ENCODE measurements around the gene P2RY8.
"Not testable (repeated sequence)": the region's sequence is repeated elsewhere in the genome, so short reads cannot be mapped to it uniquely, and the experiment has no call there.

The P2RY8 gene

DNA sequence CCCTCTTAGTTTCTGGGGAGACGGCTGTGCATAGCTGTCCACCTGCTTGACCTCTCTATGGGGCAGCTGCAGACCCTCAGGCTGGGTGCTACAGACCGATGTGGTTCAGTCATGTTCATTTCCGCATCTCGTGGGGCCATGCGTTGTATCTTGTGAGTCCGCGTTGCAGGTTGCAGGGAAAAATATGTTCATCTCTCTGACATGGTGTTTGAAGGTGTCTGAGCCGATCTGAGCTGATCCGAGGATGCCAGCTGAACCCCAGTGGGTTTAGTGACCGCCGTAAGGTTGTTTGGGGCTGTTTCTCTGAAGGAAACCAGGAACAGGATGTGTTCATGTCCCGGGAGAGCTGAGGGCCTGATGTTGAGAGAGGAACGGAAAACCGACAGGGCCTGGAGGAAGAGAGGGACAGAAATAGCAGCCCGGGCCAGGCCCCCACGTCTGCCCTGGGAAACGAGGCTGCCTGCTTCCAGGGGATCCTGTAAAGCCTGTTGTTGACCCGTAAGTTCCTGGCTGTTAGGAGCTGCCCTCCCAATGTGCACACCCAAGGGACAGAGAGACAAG lies 9.8 kb upstream of the P2RY8 start:
- no peak for FAIRE-seq
- no peak for DNase-seq (ENCODE audit: extremely low spot score, insufficient read length, low read depth)

DNA sequence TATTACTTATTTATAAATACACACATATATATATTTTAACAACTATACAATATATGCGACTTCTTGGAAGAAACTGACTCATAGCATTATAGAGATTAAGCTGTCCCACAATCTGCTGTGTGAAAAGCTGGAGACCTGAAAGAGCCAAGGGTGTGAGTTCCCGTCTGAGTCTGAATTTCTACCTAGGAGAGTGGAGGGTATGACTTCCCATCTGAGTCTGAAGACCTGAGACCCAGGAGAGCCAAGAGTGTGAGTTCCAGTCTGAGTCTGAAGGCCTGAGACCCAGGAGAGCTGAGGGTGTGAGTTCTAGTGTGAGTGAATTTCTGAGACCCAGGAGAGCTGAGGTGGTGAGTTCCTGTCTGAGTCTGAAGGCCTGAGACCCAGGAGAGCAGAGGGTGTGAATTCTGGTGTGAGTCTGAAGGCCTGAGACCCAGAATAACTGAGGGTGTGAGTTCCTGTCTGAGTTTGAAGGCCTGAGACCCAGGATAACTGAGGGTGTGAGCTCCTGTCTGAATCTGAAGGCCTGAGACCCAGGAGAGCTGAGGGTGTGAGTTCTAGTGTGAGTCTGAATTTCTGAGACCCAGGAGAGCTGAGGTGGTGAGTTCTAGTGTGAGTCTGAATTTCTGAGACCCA lies 8.9 kb upstream of the P2RY8 start:
- DNase-seq (ENCODE audit: extremely low spot score, insufficient read length, low read depth), result no peak
- no peak for FAIRE-seq

DNA sequence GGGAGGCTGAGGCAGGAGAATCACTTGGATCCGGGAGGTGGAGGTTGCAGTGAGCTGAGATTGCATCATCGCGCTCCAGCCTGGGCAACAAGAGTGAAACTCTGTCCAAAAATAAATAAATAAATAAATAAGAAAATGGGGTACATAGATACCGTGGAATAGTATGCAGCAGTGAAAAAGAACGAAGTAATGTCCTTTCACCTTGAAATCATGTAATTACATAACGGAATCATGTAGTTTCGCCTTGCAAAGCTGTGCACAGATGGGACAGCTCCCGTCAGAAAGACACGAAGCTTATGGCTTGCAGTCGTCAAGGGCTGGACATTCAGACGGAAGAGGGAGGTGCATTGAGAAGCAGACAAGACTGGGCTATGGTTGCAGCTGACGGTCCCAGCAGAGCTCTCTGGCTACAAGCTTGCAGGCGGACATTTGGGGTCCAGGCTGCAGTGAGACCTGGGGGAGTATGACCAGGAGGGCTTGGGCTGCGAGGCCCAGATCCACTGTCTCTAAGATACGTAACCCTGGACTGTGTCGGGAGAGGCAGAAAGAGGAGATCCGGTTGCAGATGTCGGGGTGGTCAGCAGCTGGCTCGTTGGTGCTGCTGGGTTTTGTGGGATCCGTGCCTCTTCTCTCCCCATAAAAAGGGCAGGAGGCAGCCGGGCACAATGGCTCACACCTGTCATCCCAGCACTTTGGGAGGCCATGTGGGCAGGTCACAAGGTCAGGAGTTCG lies 6.2 kb upstream of the P2RY8 start:
- DNase-seq (ENCODE audit: extremely low spot score, insufficient read length, low read depth) (no peak), FAIRE-seq (no peak)

DNA sequence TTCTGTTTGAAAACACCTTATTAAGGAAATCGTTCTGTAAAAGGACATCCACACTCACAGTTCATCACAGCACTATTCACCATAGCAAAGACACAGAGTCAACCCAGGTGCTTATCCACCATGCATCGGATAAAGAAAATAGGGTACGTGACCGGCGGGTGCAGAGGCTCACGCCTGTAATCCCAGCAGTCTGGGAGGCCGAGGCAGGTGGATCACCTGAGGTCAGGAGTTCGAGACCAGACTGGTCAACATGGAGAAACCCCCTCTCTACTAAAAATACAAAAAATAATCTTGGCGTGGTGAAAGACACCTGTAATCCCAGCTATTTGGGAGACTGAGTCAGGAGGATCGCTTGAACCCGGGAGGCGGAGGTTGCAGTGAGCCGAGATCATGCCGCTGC lies 2.2 kb upstream of the P2RY8 start:
- not testable (repeated sequence) for DNase-seq (ENCODE audit: extremely low spot score, insufficient read length, low read depth); FAIRE-seq

DNA sequence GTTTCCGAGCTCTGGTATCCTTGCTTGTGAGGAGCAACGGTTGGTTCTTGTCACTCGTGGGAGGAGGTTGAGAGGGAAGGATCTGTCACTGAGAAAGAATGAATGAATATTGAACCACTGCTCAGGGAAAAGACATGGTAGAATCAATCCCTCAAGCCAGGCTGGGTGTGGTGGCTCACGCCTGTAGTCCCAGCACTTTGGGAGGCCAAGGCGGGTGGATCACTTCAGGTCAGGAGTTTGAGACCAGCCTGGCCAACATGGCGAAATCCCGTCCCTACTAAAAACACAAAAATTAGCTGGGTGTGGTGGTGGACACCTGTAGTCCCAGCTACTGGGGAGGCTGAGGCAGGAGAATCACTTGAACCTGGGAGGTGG lies 718 bp upstream of the P2RY8 start:
- DNase-seq (ENCODE audit: extremely low spot score, insufficient read length, low read depth); FAIRE-seq: not testable (repeated sequence)

DNA sequence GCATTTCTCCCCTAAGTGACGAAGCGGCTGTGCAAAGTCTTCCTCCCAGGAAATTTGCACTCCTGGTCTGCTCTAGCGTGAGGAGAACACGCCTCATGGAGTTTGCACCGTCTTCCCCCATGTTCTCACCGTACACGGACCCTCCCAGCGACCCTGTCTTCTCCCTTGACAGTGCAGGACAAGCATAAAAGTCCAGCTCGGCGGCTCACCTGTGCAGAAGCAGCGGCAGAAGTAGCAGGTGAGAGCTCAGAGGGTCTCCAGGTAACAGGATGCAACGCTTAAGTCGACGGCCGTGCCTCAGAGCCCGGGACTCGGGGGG lies 314 bp downstream of the P2RY8 start:
- FAIRE-seq (no peak), DNase-seq (ENCODE audit: extremely low spot score, insufficient read length, low read depth) (no peak)

DNA sequence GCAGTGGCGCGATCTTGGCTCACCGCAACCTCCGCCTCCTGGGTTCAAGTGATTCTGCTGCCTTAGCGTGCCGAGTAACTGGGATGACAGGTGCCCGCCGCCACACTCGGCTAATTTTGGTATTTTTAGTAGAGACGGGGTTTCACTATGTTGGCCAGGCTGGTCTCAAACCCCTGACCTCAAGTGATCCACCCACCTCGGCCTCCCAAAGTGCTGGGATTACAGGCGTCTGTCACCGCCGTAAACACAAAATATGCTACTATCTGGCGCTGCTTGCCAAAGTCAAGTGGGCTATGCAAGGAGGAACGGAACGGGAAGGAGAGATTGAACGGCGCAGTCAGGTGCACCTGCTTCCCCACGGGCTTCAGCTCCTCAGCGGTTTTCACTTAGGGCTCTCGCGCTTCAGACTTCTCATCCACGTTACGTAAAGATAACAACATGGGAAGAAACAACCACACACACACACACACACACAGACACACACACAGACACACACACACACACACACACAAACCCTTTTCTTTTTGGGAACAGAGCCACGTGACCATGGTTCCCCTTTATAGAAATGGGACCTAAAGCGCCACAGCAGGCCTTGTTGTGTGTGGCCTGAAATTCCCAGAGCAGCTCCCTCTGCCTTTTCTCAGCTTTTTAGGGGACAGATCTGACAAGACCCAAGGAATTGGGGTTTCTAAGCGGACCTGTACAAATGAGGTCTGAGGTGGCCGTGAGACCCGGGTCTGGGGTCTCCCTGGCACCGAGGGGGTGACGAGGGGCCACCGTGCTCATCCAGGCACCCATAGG lies 1.5 kb downstream of the P2RY8 start:
- DNase-seq (ENCODE audit: extremely low spot score, insufficient read length, low read depth) (no peak), FAIRE-seq (no peak)

DNA sequence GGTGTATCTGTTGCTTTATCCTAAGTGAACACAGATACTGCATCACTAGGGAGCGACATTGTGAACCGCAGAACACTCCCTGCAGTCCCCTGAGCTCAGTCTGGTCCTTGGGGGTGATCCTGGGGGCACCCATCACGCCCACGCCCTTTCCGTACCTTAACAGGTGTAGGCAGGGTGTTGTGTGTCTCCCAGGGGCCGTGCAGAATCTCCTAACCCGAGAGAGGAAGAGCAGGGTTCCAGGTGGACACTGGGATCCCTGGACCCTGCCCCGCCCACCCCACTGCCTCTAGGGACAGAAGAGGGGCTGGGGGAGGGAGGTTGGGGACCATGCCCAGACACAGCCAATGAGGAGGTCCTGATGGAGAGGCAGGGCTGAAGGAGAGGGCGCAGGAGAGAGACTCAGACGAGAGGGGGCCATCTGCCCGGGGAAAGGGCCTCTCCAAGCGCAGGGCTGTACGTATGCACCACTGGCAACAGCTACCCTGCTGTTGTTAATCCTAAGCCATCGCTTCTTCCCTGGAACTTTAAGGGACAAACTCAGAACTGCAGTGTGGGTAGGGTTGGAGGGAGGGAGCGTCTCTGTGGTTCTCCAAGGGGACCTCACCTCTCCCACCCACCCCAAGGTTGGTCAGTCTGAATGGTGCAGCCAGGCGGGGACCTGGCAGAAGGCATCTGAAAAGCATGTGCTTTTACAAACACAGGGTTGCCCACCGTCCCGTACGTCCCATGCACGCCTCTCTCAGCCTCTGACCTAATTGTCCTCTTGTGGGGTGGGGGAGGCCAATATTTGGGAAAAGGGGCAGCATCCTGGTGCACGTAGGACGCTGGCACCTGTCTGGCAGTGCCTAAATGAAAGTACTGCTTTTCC lies 2.5 kb downstream of the P2RY8 start:
- DNase-seq (ENCODE audit: extremely low spot score, insufficient read length, low read depth) (no peak), FAIRE-seq (peak; percentile 71)

DNA sequence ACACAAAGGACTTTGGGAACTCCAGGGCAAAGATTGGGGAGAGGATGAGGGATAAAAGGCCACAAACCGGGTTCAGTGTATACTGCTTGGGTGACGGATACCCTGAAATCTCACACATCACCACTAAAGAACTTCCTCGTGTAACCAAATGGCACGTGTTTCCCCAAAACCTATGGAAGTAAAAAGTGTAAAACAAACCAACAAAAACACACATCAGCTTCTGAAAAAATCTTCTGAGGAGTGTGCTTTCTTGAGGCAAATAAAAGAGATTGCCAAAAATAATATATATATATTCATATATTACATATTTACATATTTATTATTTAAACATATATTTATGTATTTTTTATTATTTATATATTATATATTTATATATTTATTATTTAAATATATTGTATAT lies 3.9 kb downstream of the P2RY8 start:
- no peak for DNase-seq (ENCODE audit: extremely low spot score, insufficient read length, low read depth)
- no peak for FAIRE-seq

DNA sequence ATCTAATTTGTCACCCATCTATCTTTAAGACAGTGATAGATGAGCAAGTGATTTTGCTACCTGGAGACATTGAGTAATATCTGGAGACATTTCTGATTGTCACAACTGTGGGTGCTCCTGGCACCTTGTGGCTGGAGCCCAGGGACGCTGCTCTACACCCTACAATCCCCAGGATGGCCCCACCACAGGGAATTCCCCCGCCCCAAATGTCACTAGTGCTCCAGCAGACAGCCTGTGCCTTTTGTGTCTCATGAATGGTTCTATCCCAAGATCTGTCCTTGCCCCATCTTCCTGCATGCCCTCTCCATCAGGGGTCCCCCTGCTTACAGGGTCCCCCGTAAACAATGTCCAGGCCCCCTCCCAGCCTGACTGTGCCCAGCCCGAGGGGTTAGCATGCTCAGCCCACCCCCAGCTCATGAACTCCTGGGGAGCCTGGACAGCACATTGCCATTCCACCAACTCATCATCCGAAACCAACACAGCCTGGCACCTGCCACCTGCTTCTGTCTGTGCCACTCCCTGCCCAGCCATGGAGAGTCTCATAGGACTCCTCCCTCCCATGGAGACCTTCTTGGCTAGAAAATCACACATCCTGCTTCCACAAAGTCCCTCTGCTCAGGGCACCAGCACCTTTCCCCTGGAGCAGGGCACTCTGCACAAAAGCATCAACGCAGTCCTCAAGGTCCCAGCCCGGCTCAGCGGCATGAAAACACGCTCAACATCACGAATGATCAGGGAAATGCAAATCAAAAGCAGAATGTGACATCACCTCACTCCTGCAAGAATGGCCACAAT lies 5.7 kb downstream of the P2RY8 start:
- DNase-seq (ENCODE audit: extremely low spot score, insufficient read length, low read depth) (no peak), FAIRE-seq (no peak)

DNA sequence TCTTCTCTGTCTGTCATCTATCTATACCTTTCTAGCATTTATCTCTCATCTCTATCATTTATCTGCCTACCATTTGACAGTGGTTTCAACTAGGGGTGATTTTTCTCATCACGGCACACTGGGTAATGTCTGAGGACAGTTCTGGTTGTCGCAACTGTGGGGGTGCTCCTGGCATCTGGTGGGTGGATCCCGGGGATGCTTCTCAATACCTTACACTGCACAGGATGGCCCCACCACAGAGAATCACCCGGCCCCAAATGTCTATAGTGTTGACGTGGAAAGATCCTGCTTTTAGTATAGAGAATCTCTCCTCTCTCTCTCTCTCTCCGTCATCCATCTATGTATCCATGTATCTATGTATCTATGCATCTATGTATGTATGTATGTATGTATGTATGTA lies 7.2 kb downstream of the P2RY8 start:
- FAIRE-seq (no peak), DNase-seq (ENCODE audit: extremely low spot score, insufficient read length, low read depth) (no peak)

DNA sequence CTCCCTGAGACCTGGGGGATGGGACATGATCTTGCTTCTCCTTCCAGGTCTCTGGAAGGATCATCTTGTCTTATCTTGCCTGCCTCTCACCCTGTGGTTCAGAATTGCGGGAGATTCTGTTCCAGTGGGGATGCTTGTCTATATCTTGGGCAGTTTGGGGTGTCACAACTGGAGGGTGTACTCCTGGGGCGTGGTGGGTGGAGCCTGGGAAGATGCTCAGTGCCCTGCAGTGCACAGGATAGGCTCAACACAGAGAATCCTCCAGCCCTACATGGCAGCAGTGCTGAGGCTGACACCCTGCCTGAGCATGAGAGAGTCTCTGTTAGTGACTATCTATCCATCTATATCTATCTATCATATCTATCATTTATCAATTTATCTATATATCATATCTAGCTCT lies 7.7 kb downstream of the P2RY8 start:
- no peak for DNase-seq (ENCODE audit: extremely low spot score, insufficient read length, low read depth)

DNA sequence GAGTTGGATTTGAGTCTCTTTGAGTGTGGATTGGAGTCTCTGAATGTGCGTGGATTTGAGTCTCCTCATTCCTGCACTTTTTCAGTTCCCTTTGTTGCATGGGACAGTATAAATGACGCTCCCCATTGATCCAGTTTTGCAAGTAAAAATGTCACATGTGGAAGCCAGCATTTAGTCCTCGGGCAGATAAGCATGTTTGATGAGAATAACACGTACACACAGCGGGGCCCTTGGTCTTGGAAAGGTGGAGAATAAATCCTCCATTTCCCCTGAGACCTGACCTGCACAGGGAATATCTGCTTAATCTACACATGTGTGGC lies 8.1 kb downstream of the P2RY8 start:
- FAIRE-seq (no peak), DNase-seq (ENCODE audit: extremely low spot score, insufficient read length, low read depth) (no peak)

More for the DNA sequence above, 7.7 kb downstream of the P2RY8 start:
- no peak for FAIRE-seq

DNA sequence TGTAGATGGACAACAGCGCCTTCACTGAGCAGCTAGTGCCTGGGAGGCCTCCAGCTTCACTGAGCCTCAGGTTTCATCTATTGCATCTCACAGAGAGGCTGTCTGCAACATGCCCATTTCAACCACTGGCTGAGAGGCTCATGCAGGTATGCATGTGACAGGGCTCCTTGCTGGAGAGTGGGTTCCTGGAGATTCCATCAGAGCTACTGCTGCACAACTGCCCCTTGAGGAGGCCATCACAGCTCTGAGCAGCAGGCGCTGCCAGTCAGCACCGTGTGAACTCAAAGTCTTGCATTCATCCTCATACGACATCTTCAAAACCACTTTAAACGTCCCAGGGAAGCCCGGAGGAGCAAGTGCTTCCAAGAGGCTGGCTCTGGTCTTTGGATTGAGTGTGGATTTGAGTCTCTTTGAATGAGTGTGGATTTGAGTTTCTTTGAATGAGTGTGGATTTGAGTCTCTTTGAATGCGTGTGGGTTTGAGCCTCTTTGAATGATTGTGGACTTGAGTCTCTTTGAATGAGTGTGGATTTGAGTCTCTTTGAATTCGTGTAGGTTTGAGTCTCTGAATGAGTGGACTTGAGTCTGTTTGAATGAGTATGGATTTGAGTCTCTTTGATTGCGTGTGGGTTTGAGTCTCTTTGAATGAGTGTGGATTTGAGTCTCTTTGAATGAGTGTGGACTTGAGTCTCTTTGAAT lies 8.7 kb downstream of the P2RY8 start:
- FAIRE-seq (no peak), DNase-seq (ENCODE audit: extremely low spot score, insufficient read length, low read depth) (no peak)

DNA sequence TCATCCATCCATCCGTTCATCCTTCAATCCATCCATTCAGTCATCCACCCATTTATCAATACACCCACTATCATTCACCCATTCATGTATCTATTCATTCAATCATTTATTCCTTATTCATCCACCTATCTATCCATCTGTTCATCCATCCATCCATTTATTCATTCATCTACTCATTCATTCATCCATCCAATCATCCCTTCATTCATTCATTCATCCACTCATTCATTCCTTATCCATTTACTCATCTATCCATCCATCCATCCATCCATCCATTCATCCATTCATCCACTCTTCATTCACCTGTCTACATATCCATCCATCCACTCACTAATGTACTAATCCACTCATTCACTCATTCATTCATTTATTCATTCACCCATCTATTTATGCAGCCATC lies 9.5 kb downstream of the P2RY8 start:
- DNase-seq (ENCODE audit: extremely low spot score, insufficient read length, low read depth), result no peak
- FAIRE-seq, result no peak

DNA sequence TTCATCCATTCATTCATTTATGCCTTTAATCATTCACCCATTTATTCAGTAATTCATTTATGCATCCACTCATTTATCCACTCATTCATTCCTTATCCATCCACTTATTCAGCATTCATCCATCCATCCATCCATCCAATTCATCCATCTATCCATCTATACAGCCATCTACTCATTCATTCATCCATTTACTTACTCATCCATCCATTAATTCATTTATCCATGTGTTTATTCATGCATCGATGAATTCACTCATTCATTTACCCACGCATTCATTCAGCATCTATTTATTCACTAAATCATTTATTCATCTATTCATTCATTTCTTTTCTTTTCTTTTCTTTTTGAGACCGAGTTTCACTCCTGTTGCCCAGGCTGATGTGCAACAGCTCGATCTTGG lies 10.4 kb downstream of the P2RY8 start:
- no peak for DNase-seq (ENCODE audit: extremely low spot score, insufficient read length, low read depth)
- peak; percentile 44 for FAIRE-seq

DNA sequence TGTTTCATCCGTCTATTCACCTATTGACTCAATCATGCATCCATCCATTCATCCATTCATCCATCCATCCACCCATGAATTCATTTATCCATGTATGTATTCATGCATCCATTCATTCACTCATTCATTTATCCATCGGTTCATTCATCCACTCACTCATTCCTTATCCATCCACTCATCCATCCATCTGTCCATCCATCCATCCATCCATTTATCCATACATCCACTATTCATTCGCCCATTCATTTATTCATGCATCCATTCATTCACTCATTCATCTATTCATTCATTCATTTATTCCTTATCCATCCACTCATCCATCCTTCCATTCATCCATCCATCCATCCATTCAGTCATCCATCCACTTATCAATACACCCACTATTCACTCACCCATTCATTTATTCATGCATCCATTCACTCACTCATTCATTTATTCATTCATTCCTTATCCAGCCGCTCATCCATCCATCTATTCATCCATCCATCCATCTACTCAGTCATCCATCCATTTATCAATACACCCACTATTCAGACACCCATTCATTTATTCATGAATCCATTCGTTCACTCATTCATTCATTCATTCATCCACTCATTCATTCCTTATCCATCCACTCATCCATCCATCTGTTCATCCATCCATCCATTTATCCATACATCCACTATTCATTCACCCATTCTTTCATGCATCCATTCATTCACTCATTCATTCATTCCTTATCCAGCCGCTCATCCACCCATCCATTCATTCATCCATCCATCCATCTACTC lies 11.2 kb downstream of the P2RY8 start:
- peak; percentile 48 for FAIRE-seq

DNA sequence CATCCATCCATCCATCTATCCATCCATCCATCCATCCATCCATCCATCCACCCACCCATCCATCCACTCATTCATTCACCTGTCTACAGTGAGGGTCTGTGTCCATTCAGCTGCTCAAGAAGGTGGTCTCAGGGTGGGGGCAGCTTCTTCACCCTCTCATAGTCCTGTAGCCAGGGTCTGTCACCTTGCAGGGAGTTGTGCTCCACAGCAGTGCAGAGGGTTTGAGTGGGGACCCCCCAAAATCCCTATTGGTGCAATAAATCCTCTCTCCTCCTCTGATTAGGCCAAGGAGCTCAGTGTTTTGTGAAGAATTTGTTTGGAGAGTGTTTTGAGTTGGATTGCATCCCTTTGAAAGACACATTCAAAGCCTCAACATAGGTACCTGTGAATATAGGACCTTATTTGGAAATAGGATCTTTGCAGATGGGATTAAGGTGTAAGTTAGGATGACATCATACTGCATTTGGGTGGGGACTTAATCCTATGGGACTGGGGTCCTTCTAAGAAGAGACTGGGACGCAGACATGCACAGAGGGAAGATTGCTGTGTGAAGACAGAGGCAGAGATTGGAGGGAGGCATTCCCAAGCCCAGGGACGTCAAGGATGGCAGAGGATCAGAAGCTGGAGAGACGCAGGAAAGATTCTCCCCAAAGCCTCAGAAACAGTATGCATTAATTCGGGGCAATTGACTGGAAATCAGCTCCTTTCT lies 12.0 kb downstream of the P2RY8 start:
- DNase-seq (ENCODE audit: extremely low spot score, insufficient read length, low read depth), result no peak
- FAIRE-seq, result no peak

More for the DNA sequence above, 11.2 kb downstream of the P2RY8 start:
- no peak for DNase-seq (ENCODE audit: extremely low spot score, insufficient read length, low read depth)

Data from GM18507 (cell line).